Bone marrow (tissue), 2 donors: ENCODE measurements around the gene SEZ6L.

Experiments
- DNase-seq, 2 donors: peaks; one replicate each; lab custom pipeline; 2025; lab: John Stamatoyannopoulos, UW

The SEZ6L gene

GRCh38 chr22:26245001-26245400, 75.7 kb downstream of the SEZ6L start:
- no peak for DNase-seq

DNA sequence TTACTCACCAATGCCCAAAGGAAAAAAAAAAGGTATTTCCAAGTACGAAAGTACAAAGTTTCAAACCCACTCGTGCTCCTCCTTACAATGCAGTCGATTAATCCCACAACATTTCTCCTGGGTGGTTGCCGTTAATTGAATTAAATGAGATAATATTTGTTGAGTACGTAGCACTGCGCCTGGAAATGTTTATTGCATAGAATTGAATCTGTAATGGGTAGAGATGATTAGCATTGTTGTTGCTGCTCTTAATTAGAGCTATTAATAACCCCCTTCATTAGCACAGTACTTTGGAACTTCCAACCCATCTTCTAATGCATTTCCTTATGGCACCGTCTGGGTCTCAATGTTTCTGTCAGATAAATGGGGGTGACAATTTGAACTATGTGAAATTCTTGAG, 77.3 kb downstream of the SEZ6L start:
- no peak for DNase-seq

- DNase-seq: no peak
Observed at GRCh38 chr22:26251869-26252268, 82.6 kb downstream of the SEZ6L start.

- no peak for DNase-seq
Observed at GRCh38 chr22:26259510-26259909, 90.2 kb downstream of the SEZ6L start.

DNA sequence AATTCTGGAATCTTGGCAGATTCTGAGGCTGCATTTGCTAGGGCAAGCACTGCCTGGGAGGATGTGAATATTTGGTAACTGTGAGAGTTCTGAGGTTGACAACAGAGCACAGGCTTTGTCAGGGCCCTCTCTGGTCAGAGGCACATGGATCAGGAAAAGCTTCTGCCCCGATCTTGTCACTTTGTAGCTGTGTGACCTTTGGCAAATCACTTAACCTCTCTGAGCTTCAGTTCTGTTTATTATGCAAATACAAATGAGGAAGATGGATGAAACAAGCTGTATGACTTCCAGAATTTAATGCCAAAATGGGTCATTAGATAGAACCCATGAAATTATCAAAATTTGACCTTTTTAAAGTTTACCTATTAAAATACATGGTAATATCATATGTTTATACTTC, 94.9 kb downstream of the SEZ6L start:
- DNase-seq: no peak

DNA sequence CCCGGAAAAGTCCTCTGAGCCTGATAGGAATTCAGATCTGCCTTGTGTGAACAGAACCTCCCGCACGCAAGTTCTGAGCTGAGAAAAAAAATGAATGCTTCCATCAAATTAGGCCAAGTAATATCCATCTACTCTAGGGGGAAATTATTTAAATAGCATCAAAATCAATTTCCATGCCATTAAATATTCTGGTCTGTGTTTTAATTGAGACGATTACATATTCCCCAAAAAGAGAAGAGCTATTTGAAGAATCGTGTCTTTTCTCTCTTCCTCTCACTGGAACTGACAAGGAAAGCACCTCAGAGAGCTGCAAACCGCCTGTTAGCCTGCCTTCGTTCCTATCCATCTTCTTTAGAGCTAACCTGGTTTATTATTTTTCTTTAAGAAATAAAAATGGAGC, 96.0 kb downstream of the SEZ6L start:
- DNase-seq: no peak

DNA sequence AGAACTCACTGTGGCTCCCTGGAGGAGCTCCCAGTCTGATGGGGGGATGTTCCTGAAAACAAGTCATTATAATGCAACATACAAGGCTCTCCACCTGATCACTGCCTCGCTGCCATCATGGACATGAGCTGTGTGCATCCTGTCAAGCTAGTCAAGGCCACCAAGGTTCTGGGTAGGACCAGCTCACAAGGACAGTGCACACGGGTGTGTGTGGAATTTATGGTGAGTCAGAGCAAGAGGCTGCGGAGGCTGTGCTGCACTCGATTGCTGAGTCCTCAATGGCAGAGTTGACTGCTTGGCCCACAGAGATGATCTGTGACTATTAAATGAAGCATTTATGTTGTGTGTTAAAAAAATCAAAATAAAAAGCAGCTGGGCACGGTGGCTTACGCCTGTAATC, 96.6 kb downstream of the SEZ6L start:
- DNase-seq: no peak

GRCh38 chr22:26267856-26268255, 98.6 kb downstream of the SEZ6L start:
- no peak for DNase-seq

DNA sequence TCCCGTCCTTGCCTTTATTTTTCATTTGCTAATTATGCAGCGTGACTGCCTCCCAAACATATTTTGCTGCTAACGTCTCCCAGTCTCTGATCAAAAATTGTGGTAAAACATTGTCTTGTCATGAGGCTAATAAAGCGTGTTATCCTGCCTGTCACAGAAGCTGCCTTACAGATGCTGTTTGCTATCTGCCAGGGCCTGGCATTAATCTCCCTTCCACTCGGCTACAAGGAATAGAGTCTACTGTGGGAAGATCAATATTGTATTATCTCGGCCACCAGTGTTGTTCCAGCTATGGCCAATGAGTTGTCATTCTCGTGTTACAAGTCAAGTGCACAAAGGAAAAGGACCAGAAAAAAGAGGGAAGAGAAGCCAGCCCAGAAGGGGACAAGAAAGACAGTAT, 100.3 kb downstream of the SEZ6L start:
- no peak for DNase-seq

GRCh38 chr22:26271427-26271826, 102.2 kb downstream of the SEZ6L start:
- no peak for DNase-seq

GRCh38 chr22:26273011-26273675, 103.9 kb downstream of the SEZ6L start:
- DNase-seq: no peak

DNA sequence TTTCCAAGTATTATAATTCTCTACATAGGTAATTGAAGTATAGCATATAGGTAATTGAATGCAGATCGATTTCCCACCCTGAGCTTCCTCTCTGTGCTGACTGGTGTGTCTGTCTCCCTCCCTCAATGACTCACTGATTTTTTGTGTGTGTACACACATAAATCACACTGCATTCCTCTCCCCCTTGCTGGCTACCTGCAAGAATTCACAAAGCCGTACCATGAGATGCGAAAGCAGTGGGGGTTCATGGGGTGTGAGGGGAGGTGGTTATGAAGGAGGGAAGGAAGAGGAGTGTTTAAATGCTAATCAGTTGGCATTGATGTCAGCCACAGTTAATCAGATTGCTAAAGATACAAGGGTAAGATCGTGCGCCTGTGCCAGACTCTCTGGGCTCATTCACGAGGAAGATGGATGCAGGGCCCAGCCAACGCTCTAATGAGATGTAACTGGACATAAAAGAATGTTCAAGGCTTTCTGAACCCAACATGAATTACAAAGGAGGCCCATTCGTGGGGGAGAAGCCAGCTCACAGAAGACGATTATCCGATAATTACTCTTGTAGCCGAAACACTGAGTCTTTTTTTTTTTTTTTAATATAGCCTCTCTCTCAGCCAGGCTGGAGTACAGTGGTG, 107.4 kb downstream of the SEZ6L start:
- DNase-seq: no peak

GRCh38 chr22:26281941-26282340, 112.7 kb downstream of the SEZ6L start:
- DNase-seq: no peak

- DNase-seq: no peak
Observed at GRCh38 chr22:26283330-26283729, 114.1 kb downstream of the SEZ6L start.

GRCh38 chr22:26285632-26286031, 116.4 kb downstream of the SEZ6L start:
- no peak for DNase-seq

DNA sequence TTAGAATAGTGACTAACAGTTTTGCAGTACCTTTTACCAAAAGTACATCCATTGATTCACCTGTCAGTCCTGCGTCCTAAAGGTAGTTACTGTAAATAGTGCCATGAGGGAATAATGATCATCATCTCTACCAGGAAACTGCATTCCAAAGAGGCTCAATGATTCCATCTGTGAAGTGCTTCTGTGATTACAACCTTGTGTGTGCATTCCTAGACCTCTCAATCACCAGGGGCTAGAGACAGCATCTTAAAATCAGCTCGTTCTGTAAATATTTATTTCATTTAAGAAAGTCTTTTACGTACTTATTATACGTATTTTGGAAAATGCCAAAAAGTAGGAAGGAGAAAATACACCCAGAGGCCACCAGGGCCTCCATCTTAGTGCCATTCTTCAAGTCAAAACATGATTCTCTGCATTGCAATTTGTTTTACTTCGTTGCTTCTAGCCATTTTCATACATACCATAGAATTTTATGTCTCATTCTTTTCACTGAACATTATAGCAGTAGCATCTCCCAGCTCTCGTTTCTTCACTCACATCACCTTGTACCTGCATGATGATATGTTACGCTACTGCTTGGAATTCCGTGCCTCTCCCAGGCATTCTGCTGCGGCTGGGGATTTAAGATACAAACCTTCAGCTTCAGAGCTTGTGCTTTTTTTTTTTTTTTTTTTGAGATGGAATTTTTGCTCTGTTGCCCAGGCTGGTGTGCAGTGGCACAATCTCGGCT, 117.0 kb downstream of the SEZ6L start:
- DNase-seq: no peak

GRCh38 chr22:26287382-26288225, 118.3 kb downstream of the SEZ6L start:
- no peak for DNase-seq

GRCh38 chr22:26289611-26290101, 120.4 kb downstream of the SEZ6L start:
- DNase-seq: no peak

GRCh38 chr22:26291940-26292666, 122.8 kb downstream of the SEZ6L start:
- DNase-seq: no peak

DNA sequence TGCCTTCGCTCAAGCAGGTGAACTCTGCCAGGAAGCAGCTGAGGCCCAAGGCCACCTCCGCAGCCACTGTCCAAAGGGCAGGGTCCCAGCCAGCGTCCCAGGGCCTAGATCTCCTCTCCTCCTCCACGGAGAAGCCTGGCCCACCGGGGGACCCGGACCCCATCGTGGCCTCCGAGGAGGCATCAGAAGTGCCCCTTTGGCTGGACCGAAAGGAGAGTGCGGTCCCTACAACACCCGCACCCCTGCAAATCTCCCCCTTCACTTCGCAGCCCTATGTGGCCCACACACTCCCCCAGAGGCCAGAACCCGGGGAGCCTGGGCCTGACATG, 123.4 kb downstream of the SEZ6L start:
- no peak for DNase-seq

DNA sequence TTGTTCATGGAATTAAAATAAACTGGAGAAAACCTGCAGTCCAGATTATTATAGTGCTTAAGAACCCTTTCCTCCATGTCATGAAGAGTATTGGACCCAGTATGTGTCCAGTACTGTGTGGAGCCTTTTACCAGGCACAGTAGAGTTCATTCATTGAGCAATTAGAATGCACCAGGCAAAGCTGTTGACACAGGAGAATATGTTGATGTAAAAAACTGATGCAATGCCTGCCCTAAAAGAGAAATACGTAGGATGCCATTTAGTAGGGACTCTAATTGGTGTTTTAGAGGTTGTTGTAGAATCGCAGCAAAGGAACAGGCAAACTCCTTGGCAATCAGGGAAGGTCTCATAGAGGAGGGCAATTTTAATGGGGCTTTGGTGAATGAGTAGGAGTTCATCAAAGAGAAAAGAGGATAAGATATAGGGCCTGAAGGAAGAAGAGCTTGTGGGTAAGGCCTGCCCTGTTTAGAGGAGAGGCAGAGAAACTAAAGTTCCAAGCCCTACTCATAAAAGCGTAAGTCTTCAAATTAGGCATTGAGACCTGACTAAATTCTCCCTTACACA, 126.4 kb downstream of the SEZ6L start:
- DNase-seq: no peak
